ENCODE results near the gene S100A16.

GRCh38 chr1:153572569-153573015 is 40.3 kb downstream of the S100A16 start:
- TF ChIP-seq POLR2AphosphoS5 (IDR thresholded peaks at IDR 0.05; ENCODE audit: insufficient read depth in 1 of 2, low read depth in 1 of 2) (peak in 1 of 2 donors; percentile 88), POLR2A (IDR thresholded peaks at IDR 0.05) (no peak)
